GM06990 (cell line): ENCODE results near the gene MEF2A.
"Not testable (repeated sequence)": the region's sequence is repeated elsewhere in the genome, so short reads cannot be mapped to it uniquely, and the experiment has no call there.

Source experiments
- DNase-seq: peaks from one replicate; pipeline ENCODE4 v3.0.0-alpha.2; 2011; ENCODE audit not compliant: insufficient read length; ENCODE audit errors: extremely low read depth
- H3K27me3 ChIP-seq: replicated peaks from 2 replicates; pipeline ENCODE4 v1.6.0; 2011; ENCODE audit warnings: low read length; ENCODE audit not compliant: control insufficient read depth, insufficient read depth
- H3K36me3 ChIP-seq: 2 replicates; pipeline ENCODE4 v1.5.1; 2011; ENCODE audit warnings: low read length; ENCODE audit not compliant: control insufficient read depth, insufficient read depth
- H3K4me3 ChIP-seq: replicated peaks from 2 replicates; pipeline ENCODE4 v1.5.1; 2011; ENCODE audit warnings: low read depth, mild to moderate bottlenecking, control low read depth, low read length
- CTCF ChIP-seq: IDR thresholded peaks from 2 replicates; pipeline ENCODE4 v1.5.1; 2011; ENCODE audit warnings: low read length, control low read depth, mild to moderate bottlenecking, inconsistent platforms; ENCODE audit not compliant: insufficient read depth, poor library complexity, severe bottlenecking

The MEF2A gene

DNA sequence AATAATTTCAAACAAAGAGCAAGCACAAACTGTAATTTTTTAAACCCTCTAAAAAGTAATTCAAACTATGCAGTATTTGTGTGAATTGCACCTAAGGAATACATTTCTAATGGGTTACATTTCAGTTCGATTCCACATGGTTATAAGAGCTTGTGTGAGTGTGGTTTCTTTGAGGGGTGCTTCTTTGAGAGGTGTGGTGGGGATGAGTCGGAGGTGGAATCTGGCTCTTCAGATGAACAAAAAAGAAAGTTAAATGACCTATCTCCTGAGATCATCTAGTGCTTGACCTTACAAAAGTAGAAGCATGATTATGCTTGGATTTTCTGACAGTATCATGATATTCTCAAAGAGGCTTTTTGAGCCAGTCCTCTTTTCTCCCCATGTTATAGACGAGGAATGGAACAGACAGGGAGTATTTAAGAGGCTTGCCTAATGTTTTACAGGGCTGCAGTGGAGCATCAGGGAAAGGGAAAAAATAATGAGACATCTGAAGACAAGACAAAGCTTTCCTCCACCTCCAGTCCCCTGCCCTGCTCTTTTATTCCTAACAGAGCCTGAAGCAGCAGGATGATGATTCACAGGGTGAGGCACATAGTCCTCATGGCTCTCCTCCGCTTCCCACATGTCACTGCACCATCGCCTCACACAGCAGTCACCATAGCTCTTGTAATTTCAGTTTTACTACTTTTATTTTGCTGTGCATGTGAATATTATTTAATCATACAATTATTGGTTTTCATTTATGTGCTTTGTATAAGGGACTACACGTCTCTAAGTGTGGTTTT, 85.4 kb downstream of the MEF2A start:
- no peak for TF ChIP-seq CTCF
- no peak for DNase-seq
- H3K27me3 ChIP-seq: no peaks in the 10 kb centered on the region
- H3K4me3 ChIP-seq: no peak overlapping the region
- H3K36me3 ChIP-seq: peaks cover 1% of the 10 kb centered on the region; the same call in 1 of the 2 replicates

DNA sequence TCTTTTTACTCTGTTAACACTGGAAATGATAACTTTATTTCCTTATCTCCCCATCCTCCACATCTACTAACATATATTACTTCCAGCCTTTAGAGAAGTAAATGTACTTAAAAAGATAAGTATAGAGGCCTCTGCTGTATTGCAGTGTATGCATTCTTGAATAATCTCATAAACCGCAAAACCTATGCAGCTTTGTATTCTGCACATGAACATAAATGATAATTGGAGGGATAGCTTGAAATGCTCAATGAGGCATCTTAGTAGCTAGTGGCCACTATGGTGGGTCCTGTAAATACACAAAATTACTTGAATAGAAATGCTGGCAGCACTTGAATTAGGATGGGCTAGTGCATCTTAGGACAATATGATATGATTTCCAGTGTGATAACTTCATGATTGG, 90.4 kb downstream of the MEF2A start:
- H3K4me3 ChIP-seq: no peak overlapping the region
- no peak for TF ChIP-seq CTCF
- peaks cover 3% of the 10 kb centered on the region for H3K36me3 ChIP-seq
- no peak for DNase-seq
- H3K27me3 ChIP-seq: no peaks in the 10 kb centered on the region

DNA sequence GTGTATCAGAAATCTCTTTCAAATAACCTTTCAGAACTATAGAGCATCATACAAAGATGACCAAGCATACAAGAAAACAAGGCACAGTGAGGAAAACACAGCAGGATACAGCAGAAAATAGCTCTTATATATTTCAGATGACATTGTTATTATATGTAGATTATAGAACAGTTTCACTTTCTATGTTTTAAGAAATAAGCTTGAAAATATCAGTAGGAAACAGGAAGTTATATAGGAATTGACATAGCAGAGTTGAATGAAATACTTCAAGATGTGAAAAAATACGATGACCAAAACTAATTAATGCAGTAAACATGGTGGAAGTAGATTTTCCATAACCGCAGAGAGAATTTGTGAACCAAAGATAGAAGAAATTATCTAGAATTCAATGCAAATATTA, 92.2 kb downstream of the MEF2A start:
- Histone ChIP-seq H3K27me3 (no peaks in the 10 kb centered on the region), H3K36me3 (peaks cover 2% of the 10 kb centered on the region), H3K4me3 (no peak overlapping the region)
- DNase-seq: no peak
- TF ChIP-seq CTCF: no peak

GRCh38 chr15:99662903-99663302, 97.1 kb downstream of the MEF2A start:
- Histone ChIP-seq H3K27me3 (no peaks in the 10 kb centered on the region), H3K36me3 (peaks cover 2% of the 10 kb centered on the region), H3K4me3 (no peak overlapping the region)
- DNase-seq: no peak
- no peak for TF ChIP-seq CTCF

GRCh38 chr15:99666073-99666472, 100.3 kb downstream of the MEF2A start:
- not testable (repeated sequence) for H3K4me3 ChIP-seq, DNase-seq, H3K27me3 ChIP-seq, H3K36me3 ChIP-seq

- Histone ChIP-seq H3K4me3 (no peak overlapping the region), H3K27me3 (no peaks in the 10 kb centered on the region), H3K36me3 (peaks cover 4% of the 10 kb centered on the region)
- no peak for DNase-seq
- no peak for TF ChIP-seq CTCF
These were observed 102.9 kb downstream of the MEF2A start for GRCh38 chr15:99668533-99669182.
